Panc1 (cell line): ENCODE results near the gene KAZN. TPM values are rescaled to one million over a fixed set of nuclear protein-coding genes. Genes with fewer than 3 reads are reported as not detected.

Experiments used
- ATAC-seq: fragments of 200-7000 bp; cut with Tn5 transposase; 2 replicates; pipeline ENCODE4 v1.9.1; 2020; ENCODE audit warnings: mild to moderate bottlenecking, moderate library complexity
- BruUV-seq: library from RNA; stranded (reverse); fragments of 400-500 nt; replicated peaks from 2 replicates; lab custom pipeline; 2021; lab: Mats Ljungman, UMichigan
- CTCF ChIA-PET: fragments of 300-600 bp; sonication (Branson Sonifier 250); formaldehyde crosslinking; loops from one replicate; lab custom pipeline; 2022; ENCODE audit warnings: antibody characterized with exemption; lab: Charles Lee
- POLR2A ChIA-PET: fragments of 300-600 bp; sonication (Branson Sonifier 250); formaldehyde crosslinking; loops from one replicate; lab custom pipeline; 2022; ENCODE audit warnings: antibody characterized with exemption; lab: Charles Lee
- DNase-seq: peaks from one replicate; pipeline ENCODE4 v3.0.0-alpha.2; 2010; ENCODE audit warnings: low read depth, low spot score
- H3K27ac ChIP-seq: 2 replicates; pipeline ENCODE4 v1.5.1; 2011; ENCODE audit warnings: mild to moderate bottlenecking, low read length, inconsistent platforms
- H3K27me3 ChIP-seq: fragments of 200-500 bp; sonication (Bioruptor generic); 2 replicates; pipeline ENCODE4 v1.6.0; 2014; ENCODE audit warnings: low read length, inconsistent platforms; ENCODE audit not compliant: control insufficient read depth, insufficient read depth
- H3K36me3 ChIP-seq: fragments of 200-500 bp; sonication (Bioruptor generic); 2 replicates; pipeline ENCODE4 v1.5.1; 2014; ENCODE audit warnings: inconsistent platforms, mild to moderate bottlenecking, low read length, moderate library complexity; ENCODE audit not compliant: control insufficient read depth, insufficient read depth
- H3K4me1 ChIP-seq: 2 replicates; pipeline ENCODE4 v1.5.1; 2011; ENCODE audit warnings: inconsistent platforms, mild to moderate bottlenecking, low read length, moderate library complexity; ENCODE audit not compliant: control insufficient read depth, insufficient read depth
- H3K4me3 ChIP-seq, 2 experiments: 2 replicates each; pipeline ENCODE4 v1.5.1; 2011 to 2012; ENCODE audit warnings: low read depth in 2 of 2, low read length in 2 of 2, mild to moderate bottlenecking in 2 of 2, inconsistent platforms in 1 of 2, moderate library complexity in 1 of 2
- H3K9me3 ChIP-seq: fragments of 200-500 bp; sonication (Bioruptor generic); 2 replicates; pipeline ENCODE4 v1.5.1; 2014; ENCODE audit warnings: low read depth, mild to moderate bottlenecking, inconsistent platforms, low read length, moderate library complexity; ENCODE audit not compliant: control insufficient read depth, insufficient read depth
- POLR2AphosphoS5 ChIP-seq: IDR thresholded peaks from 2 replicates; pipeline ENCODE4 v1.6.1; 2012; ENCODE audit warnings: mild to moderate bottlenecking, low read depth, low read length, moderate library complexity
- SIN3A ChIP-seq: IDR thresholded peaks from 2 replicates; pipeline ENCODE4 v1.6.1; 2012; ENCODE audit warnings: low read depth, mild to moderate bottlenecking, low read length, moderate library complexity, borderline replicate concordance; ENCODE audit not compliant: insufficient read depth
- in situ Hi-C: cut with HindIII; loops from 2 replicates; pipeline ENCODE4 v1.10.0; 2016; ENCODE audit warnings: low sequenced_read_pairs, low pct_unique_long_range_greater_than_20kb
- intact Hi-C: fragments of 100-400 bp; cut with micrococcal nuclease; formaldehyde crosslinking; loops from one replicate; pipeline ENCODE4 v1.10.0; 2022; ENCODE audit not compliant: unreplicated experiment
- total RNA-seq: library from RNA; stranded (reverse); gene quantifications from one replicate; pipeline ENCODE4 v1.2.1, GENCODE V29; 2021; ENCODE audit not compliant: unreplicated experiment
- TF ChIP-seq, protein P1 (sequence below), 2 experiments: IDR thresholded peaks; 2 replicates each; pipeline ENCODE4 v1.6.1; 2011 to 2012; ENCODE audit warnings: low read depth in 2 of 2, control low read depth in 1 of 2, low read length in 1 of 2, mild to moderate bottlenecking in 1 of 2, moderate library complexity in 1 of 2; ENCODE audit not compliant: insufficient read depth in 1 of 2
- TF ChIP-seq, protein P2 (sequence below): fragments of 450-650 bp; IDR thresholded peaks from 2 replicates; pipeline ENCODE4 v1.5.1; 2017; ENCODE audit warnings: mild to moderate bottlenecking

KAZN gene
- total RNA-seq, 1 experiment from 2014 or later, result 6.6 TPM

DNA sequence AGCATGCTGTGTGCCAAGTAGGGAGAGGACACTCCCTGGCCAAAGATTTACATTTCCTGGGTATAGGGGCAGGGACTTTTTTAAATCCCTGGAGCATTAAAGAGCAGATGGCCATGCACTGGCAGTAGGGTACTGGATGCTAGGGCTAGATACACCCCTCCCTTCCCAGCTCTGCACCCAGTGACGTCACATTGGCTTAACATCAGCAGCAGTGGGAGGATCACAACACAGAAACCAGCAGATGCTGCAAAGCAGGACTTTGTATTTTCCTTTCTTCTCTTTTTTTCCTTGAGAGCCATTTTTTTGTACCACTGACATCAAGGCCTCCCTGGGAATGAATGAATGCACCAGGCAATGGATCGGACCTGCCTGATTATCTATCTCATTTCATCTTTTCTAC lies 243.0 kb downstream of the KAZN start:
- intact Hi-C loops, result no loop called here
- ChIA-PET CTCF (no interaction called here), POLR2A (no interaction called here)
- DNase-seq (no peak), ATAC-seq (no peak)
- TF ChIP-seq POLR2AphosphoS5, result no peak
- TF ChIP-seq, protein P1, sequence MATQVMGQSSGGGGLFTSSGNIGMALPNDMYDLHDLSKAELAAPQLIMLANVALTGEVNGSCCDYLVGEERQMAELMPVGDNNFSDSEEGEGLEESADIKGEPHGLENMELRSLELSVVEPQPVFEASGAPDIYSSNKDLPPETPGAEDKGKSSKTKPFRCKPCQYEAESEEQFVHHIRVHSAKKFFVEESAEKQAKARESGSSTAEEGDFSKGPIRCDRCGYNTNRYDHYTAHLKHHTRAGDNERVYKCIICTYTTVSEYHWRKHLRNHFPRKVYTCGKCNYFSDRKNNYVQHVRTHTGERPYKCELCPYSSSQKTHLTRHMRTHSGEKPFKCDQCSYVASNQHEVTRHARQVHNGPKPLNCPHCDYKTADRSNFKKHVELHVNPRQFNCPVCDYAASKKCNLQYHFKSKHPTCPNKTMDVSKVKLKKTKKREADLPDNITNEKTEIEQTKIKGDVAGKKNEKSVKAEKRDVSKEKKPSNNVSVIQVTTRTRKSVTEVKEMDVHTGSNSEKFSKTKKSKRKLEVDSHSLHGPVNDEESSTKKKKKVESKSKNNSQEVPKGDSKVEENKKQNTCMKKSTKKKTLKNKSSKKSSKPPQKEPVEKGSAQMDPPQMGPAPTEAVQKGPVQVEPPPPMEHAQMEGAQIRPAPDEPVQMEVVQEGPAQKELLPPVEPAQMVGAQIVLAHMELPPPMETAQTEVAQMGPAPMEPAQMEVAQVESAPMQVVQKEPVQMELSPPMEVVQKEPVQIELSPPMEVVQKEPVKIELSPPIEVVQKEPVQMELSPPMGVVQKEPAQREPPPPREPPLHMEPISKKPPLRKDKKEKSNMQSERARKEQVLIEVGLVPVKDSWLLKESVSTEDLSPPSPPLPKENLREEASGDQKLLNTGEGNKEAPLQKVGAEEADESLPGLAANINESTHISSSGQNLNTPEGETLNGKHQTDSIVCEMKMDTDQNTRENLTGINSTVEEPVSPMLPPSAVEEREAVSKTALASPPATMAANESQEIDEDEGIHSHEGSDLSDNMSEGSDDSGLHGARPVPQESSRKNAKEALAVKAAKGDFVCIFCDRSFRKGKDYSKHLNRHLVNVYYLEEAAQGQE (IDR thresholded peaks at IDR 0.05; ENCODE audit: insufficient read depth in 1 of 2, low read depth in 2 of 2, low read length in 1 of 2), result no peak
- BruUV-seq, result no TSS peak
- in situ Hi-C loops, result no loop called here
- Histone ChIP-seq H3K9me3 (peaks cover 7% of the 10 kb centered on the region; the same call in 1 of the 2 replicates), H3K4me1 (no peaks in the 10 kb centered on the region), H3K27ac (no peak overlapping the region), H3K36me3 (no peaks in the 10 kb centered on the region), H3K4me3 (no peak overlapping the region), H3K27me3 (no peaks in the 10 kb centered on the region; the same call in 1 of the 2 replicates)

DNA sequence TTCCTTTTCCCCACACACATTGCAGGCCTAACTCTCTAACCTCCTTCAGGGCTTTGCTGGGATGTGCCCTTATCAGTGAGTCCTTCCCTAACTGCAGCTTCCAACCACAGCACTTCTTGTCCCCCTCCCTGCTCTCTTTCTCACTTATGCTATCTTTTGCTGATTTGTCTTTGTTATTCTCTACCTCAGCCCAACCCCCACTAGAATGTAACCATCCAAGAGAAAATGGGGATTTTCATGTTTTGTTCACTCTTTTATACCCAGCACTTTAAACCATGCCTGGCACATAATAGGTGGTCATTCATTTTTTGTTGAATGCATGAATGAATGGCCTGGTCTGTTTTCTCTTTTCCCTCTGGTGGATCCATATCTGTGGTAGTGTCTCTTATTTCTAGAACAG lies 243.5 kb downstream of the KAZN start:
- CTCF ChIA-PET, result no interaction called here
- Histone ChIP-seq H3K9me3 (peaks cover 7% of the 10 kb centered on the region; the same call in 1 of the 2 replicates), H3K27ac (no peak overlapping the region), H3K27me3 (no peaks in the 10 kb centered on the region; the same call in 1 of the 2 replicates), H3K4me1 (no peaks in the 10 kb centered on the region), H3K4me3 (no peak overlapping the region), H3K36me3 (no peaks in the 10 kb centered on the region)
- POLR2A ChIA-PET, result no interaction called here
- in situ Hi-C loops, result no loop called here
- DNase-seq (no peak), ATAC-seq (no peak)
- intact Hi-C loops, result no loop called here
- no peak for TF ChIP-seq SIN3A
- TF ChIP-seq, protein P1 (IDR thresholded peaks at IDR 0.05; ENCODE audit: insufficient read depth in 1 of 2, low read depth in 2 of 2, low read length in 1 of 2), result no peak
- TF ChIP-seq, protein P2, sequence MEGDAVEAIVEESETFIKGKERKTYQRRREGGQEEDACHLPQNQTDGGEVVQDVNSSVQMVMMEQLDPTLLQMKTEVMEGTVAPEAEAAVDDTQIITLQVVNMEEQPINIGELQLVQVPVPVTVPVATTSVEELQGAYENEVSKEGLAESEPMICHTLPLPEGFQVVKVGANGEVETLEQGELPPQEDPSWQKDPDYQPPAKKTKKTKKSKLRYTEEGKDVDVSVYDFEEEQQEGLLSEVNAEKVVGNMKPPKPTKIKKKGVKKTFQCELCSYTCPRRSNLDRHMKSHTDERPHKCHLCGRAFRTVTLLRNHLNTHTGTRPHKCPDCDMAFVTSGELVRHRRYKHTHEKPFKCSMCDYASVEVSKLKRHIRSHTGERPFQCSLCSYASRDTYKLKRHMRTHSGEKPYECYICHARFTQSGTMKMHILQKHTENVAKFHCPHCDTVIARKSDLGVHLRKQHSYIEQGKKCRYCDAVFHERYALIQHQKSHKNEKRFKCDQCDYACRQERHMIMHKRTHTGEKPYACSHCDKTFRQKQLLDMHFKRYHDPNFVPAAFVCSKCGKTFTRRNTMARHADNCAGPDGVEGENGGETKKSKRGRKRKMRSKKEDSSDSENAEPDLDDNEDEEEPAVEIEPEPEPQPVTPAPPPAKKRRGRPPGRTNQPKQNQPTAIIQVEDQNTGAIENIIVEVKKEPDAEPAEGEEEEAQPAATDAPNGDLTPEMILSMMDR, result no peak
- BruUV-seq, result no TSS peak
